H1 (cell line): ENCODE measurements around the gene GSTM2. TPM values are rescaled to one million over a fixed set of nuclear protein-coding genes. Genes with fewer than 3 reads are reported as not detected.
A peak's percentile ranks its signal among the peaks of the same experiment; 100 is the strongest.

Source experiments
- ASH2L ChIP-seq: fragments of 200-600, 300-600 bp; sonication (generic); IDR thresholded peaks from one replicate; pipeline ENCODE4 v1.7.1; 2017; ENCODE audit warnings: low read length
- ATF3 ChIP-seq: IDR thresholded peaks from 2 replicates; pipeline ENCODE4 v1.6.1; 2011; ENCODE audit warnings: low read depth, mild to moderate bottlenecking, low read length; ENCODE audit not compliant: insufficient read depth
- CBX8 ChIP-seq: fragments of 300-800, 300-1000 bp; sonication (generic); IDR thresholded peaks from 2 replicates; pipeline ENCODE4 v1.7.1; 2016; ENCODE audit warnings: low read depth, low read length, borderline replicate concordance
- CHD1 ChIP-seq: IDR thresholded peaks from 2 replicates; pipeline ENCODE4 v1.6.1; 2012; ENCODE audit warnings: low read depth, low read length, improper control_type of control experiment
- CREB1 ChIP-seq: IDR thresholded peaks from 2 replicates; pipeline ENCODE4 v1.6.1; 2012; ENCODE audit warnings: inconsistent platforms
- CTCF ChIP-seq, 3 experiments: IDR thresholded peaks; 1 replicate in 2 of 3; 2 replicates in 1 of 3; pipeline versions ENCODE4 v1.5.1 to v1.6.1; 2011; ENCODE audit warnings: low read length in 3 of 3, mild to moderate bottlenecking in 3 of 3, inconsistent platforms in 2 of 3, low read depth in 1 of 3, moderate library complexity in 1 of 3; ENCODE audit not compliant: insufficient read depth in 1 of 3; ENCODE audit errors: control extremely low read depth in 1 of 3
- EP300 ChIP-seq, 2 experiments: IDR thresholded peaks; 1 replicate in 1 of 2; 2 replicates in 1 of 2; pipeline ENCODE4 v1.6.1; 2011 to 2012; ENCODE audit warnings: low read depth in 2 of 2, low read length in 2 of 2, mild to moderate bottlenecking in 2 of 2, borderline replicate concordance in 1 of 2, inconsistent platforms in 1 of 2, moderate library complexity in 1 of 2
- POLR2A ChIP-seq, 2 experiments: IDR thresholded peaks; 1 replicate in 1 of 2; 2 replicates in 1 of 2; pipeline ENCODE4 v1.6.1; 2011; ENCODE audit warnings: low read depth in 2 of 2, low read length in 2 of 2, mild to moderate bottlenecking in 2 of 2; ENCODE audit errors: control extremely low read depth in 1 of 2
- POU5F1 ChIP-seq: IDR thresholded peaks from 2 replicates; pipeline ENCODE4 v1.6.1; 2011; ENCODE audit warnings: low read depth, mild to moderate bottlenecking, low read length, moderate library complexity
- RNF2 ChIP-seq: fragments of 200-900, 300-1000 bp; sonication (generic); IDR thresholded peaks from 2 replicates; pipeline ENCODE4 v1.7.1; 2016; ENCODE audit warnings: borderline replicate concordance, low read depth, mild to moderate bottlenecking, antibody characterized with exemption, low read length; ENCODE audit not compliant: poor library complexity, severe bottlenecking; ENCODE audit errors: missing control alignments
- SIN3A ChIP-seq, 2 experiments: IDR thresholded peaks in 1 of 2; conservative IDR thresholded peaks in 1 of 2; 2 replicates each; pipeline ENCODE4 v1.6.1; 2011 to 2012; ENCODE audit warnings: low read length in 2 of 2, improper control_type of control experiment in 1 of 2, low read depth in 1 of 2, mild to moderate bottlenecking in 1 of 2
- SP1 ChIP-seq: IDR thresholded peaks from 2 replicates; pipeline ENCODE4 v1.6.1; 2011; ENCODE audit warnings: low read depth, low read length
- SP4 ChIP-seq: IDR thresholded peaks from 2 replicates; pipeline ENCODE4 v1.6.1; 2012; ENCODE audit warnings: low read length, inconsistent platforms
- TAF1 ChIP-seq: IDR thresholded peaks from 2 replicates; pipeline ENCODE4 v1.6.1; 2011; ENCODE audit warnings: mild to moderate bottlenecking, low read depth, low read length
- TBP ChIP-seq: IDR thresholded peaks from 2 replicates; pipeline ENCODE4 v1.6.1; 2011; ENCODE audit warnings: low read depth, low read length, improper control_type of control experiment
- YY1 ChIP-seq: IDR thresholded peaks from 2 replicates; pipeline ENCODE4 v1.6.1; 2011; ENCODE audit warnings: low read depth, mild to moderate bottlenecking, low read length
- polyA plus RNA-seq, 7 experiments: library from polyadenylated mRNA; depleted of rRNA in 3 of 7; stranded (reverse) in 5 of 7; unstranded in 2 of 7; fragments of >200 nt in 5 of 7; fragments of 200-250 nt in 2 of 7; gene quantifications; 1 replicate in 5 of 7; 2 replicates in 1 of 7; 4 replicates in 1 of 7; pipeline versions ENCODE4 v1.2.1 to v1.2.3, GENCODE V29; 2011 to 2013; ENCODE audit warnings: missing spikeins in 2 of 7, mixed read lengths in 2 of 7
- total RNA-seq: library from RNA; stranded (reverse); fragmentation: NEBNext Ultra II Directional; extraction: Animal tissue kit (Norgen Biotek cat#: 25700); gene quantifications from 2 replicates; pipeline ENCODE4 v1.2.1, GENCODE V29; 2021

Gene GSTM2
- total and polyA plus RNA-seq, 2 of the 8 experiments (the other 6 are each of a cell fraction or from before 2014, with no cell fraction given) = 9.6 to 23.1 TPM

DNA sequence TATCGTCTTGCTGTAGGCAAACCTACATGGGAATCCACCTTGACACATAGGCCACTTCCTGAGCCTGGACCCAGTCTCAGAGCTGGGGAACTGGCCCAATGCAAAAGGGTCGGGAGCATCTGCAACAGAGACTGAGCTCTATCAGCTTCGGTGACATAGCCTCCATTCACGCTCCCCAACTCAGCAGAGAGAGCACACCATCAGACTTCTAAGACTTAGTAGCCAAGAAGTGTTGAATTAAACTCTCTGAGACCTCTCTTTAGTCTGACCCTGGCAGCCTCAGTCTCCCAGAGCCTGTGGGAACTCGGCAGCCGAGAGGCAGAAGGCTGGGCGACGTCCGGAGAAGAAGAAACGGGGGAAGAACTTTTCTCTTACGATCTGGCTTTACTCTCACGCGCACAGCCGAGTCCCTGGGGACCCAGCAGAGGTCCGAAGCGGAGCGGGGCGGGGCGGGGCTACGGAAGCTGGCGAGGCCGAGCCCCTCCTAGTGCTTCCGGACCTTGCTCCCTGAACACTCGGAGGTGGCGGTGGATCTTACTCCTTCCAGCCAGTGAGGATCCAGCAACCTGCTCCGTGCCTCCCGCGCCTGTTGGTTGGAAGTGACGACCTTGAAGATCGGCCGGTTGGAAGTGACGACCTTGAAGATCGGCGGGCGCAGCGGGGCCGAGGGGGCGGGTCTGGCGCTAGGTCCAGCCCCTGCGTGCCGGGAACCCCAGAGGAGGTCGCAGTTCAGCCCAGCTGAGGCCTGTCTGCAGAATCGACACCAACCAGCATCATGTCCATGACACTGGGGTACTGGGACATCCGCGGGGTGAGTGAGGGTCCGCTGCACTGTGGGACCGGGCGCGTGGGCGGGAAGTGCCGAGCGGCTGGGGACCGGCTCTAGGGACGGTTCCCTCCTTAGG lies 12.0 kb upstream of the GSTM2 start, which contains the start of gene GSTM4 (continued):
- no peak; a peak in 1 of 4 replicates for TF ChIP-seq CTCF (IDR thresholded peaks at IDR 0.05; ENCODE audit: control extremely low read depth in 1 of 3, insufficient read depth in 1 of 3, low read depth in 1 of 3, low read length in 3 of 3)
- no peak for TF ChIP-seq RNF2
- 0 out of 2 replicates have a peak, but pooled peaks have one; percentile 57 for TF ChIP-seq TBP
- TF ChIP-seq ATF3 = no peak
- no peak for TF ChIP-seq CBX8
- TF ChIP-seq POLR2A (IDR thresholded peaks at IDR 0.05; ENCODE audit: control extremely low read depth in 1 of 2, low read depth in 2 of 2, low read length in 2 of 2) = peak in 1 of 2 experiments; percentile 32; a peak in 1 of 3 replicates
- TF ChIP-seq CHD1 = no peak
- 0 out of 2 replicates have a peak, but pooled peaks have one; percentile 26 for TF ChIP-seq SP1
- TF ChIP-seq POU5F1 = no peak
- peak in 1 of 2 experiments; percentile 55; a peak in 2 of 4 replicates for TF ChIP-seq SIN3A (conservative IDR thresholded peaks at IDR 0.05 in 1 of 2, IDR thresholded peaks at IDR 0.05 in 1 of 2; ENCODE audit: low read depth in 1 of 2, low read length in 2 of 2)
- TF ChIP-seq YY1 = no peak
- TF ChIP-seq CREB1 = 0 out of 2 replicates have a peak, but pooled peaks have one; percentile 28
- TF ChIP-seq SP4 = no peak
- peak; percentile 44; the same call in 1 of the 2 replicates for TF ChIP-seq TAF1
- 0 out of 3 replicates have a peak, but pooled peaks of 1 of the 2 experiments have one; percentile 22 for TF ChIP-seq EP300 (IDR thresholded peaks at IDR 0.05; ENCODE audit: borderline replicate concordance in 1 of 2, low read depth in 2 of 2, low read length in 2 of 2)
- TF ChIP-seq ASH2L = peak; percentile 79
